Liver (tissue), 9 donors: Measurements from ENCODE around the gene MTM1. TPM values are rescaled to one million over a fixed set of nuclear protein-coding genes. Genes with fewer than 3 reads are reported as not detected.

Experiments
- DNase-seq: peaks from one replicate; pipeline ENCODE4 v3.0.0-alpha.2; 2017; ENCODE audit warnings: low spot score
- H3K27ac ChIP-seq, 2 donors: one replicate each; pipeline ENCODE4 v1.7.0; 2013; ENCODE audit warnings: inconsistent platforms in 2 of 2, low read length in 2 of 2, control low read depth in 1 of 2, low read depth in 1 of 2, mild to moderate bottlenecking in 1 of 2
- H3K27me3 ChIP-seq, 4 donors: one replicate each; pipeline versions ENCODE4 v1.6.1 to v1.7.0; 2013; ENCODE audit warnings: low read length in 3 of 4, inconsistent platforms in 1 of 4, mild to moderate bottlenecking in 1 of 4, moderate library complexity in 1 of 4; ENCODE audit not compliant: control insufficient read depth in 4 of 4, insufficient read depth in 4 of 4
- H3K36me3 ChIP-seq, 4 donors: one replicate each; pipeline versions ENCODE4 v1.6.1 to v1.7.0; 2013; ENCODE audit warnings: low read length in 3 of 4, mild to moderate bottlenecking in 3 of 4, low read depth in 1 of 4, moderate library complexity in 1 of 4; ENCODE audit not compliant: control insufficient read depth in 4 of 4, insufficient read depth in 3 of 4
- H3K4me1 ChIP-seq, 4 donors: one replicate each; pipeline versions ENCODE4 v1.6.1 to v1.7.0; 2013; ENCODE audit warnings: low read length in 3 of 4, mild to moderate bottlenecking in 3 of 4, moderate library complexity in 1 of 4; ENCODE audit not compliant: control insufficient read depth in 4 of 4, insufficient read depth in 4 of 4
- H3K4me3 ChIP-seq, 3 donors: one replicate each; pipeline versions ENCODE4 v1.6.1 to v1.7.0; 2013; ENCODE audit warnings: low read length in 3 of 3, control low read depth in 1 of 3, low read depth in 1 of 3, mild to moderate bottlenecking in 1 of 3
- H3K9ac ChIP-seq, 2 donors: one replicate each; pipeline ENCODE4 v1.7.0; 2013; ENCODE audit warnings: low read length in 2 of 2, mild to moderate bottlenecking in 2 of 2, moderate library complexity in 2 of 2, control low read depth in 1 of 2, low read depth in 1 of 2
- H3K9me3 ChIP-seq, 4 donors: one replicate each; pipeline versions ENCODE4 v1.6.1 to v1.7.0; 2013; ENCODE audit warnings: low read length in 3 of 4; ENCODE audit not compliant: control insufficient read depth in 4 of 4
- ATF3 ChIP-seq: IDR thresholded peaks from 2 replicates; pipeline ENCODE4 v1.6.1; 2016; ENCODE audit warnings: antibody characterized with exemption
- EGR1 ChIP-seq, 2 donors: IDR thresholded peaks; 2 replicates each; pipeline ENCODE4 v1.6.1; 2016 to 2018; ENCODE audit warnings: antibody characterized with exemption in 2 of 2, low read depth in 2 of 2
- FOXA1 ChIP-seq: IDR thresholded peaks from 2 replicates; pipeline ENCODE4 v1.6.1; 2016; ENCODE audit warnings: antibody characterized with exemption
- FOXA2 ChIP-seq: IDR thresholded peaks from 2 replicates; pipeline ENCODE4 v1.6.1; 2016; ENCODE audit warnings: antibody characterized with exemption
- GABPA ChIP-seq, 2 donors: IDR thresholded peaks in 1 of 2; conservative IDR thresholded peaks in 1 of 2; 2 replicates each; pipeline ENCODE4 v1.6.1; 2016; ENCODE audit warnings: antibody characterized with exemption in 2 of 2, mild to moderate bottlenecking in 1 of 2, moderate library complexity in 1 of 2
- HNF4A ChIP-seq, 2 donors: conservative IDR thresholded peaks; 2 replicates each; pipeline ENCODE4 v1.6.1; 2016; ENCODE audit warnings: antibody characterized with exemption in 2 of 2, mild to moderate bottlenecking in 2 of 2
- HNF4G ChIP-seq: IDR thresholded peaks from 2 replicates; pipeline ENCODE4 v1.6.1; 2016; ENCODE audit warnings: antibody characterized with exemption
- JUND ChIP-seq, 2 donors: IDR thresholded peaks; 2 replicates each; pipeline ENCODE4 v1.6.1; 2016; ENCODE audit warnings: antibody characterized with exemption in 2 of 2
- MAX ChIP-seq: IDR thresholded peaks from 2 replicates; pipeline ENCODE4 v1.6.1; 2016; ENCODE audit warnings: antibody characterized with exemption
- RAD21 ChIP-seq, 2 donors: IDR thresholded peaks; 2 replicates each; pipeline ENCODE4 v1.6.1; 2016; ENCODE audit warnings: antibody characterized with exemption in 2 of 2, mild to moderate bottlenecking in 2 of 2
- RXRA ChIP-seq, 2 donors: IDR thresholded peaks; 2 replicates each; pipeline ENCODE4 v1.6.1; 2017 to 2018; ENCODE audit warnings: antibody characterized with exemption in 2 of 2, mild to moderate bottlenecking in 1 of 2
- SP1 ChIP-seq: IDR thresholded peaks from 2 replicates; pipeline ENCODE4 v1.6.1; 2018; ENCODE audit warnings: antibody characterized with exemption, mild to moderate bottlenecking
- TAF1 ChIP-seq: conservative IDR thresholded peaks from 2 replicates; pipeline ENCODE4 v1.6.1; 2016; ENCODE audit warnings: antibody characterized with exemption, mild to moderate bottlenecking
- YY1 ChIP-seq: IDR thresholded peaks from 2 replicates; pipeline ENCODE4 v1.6.1; 2016; ENCODE audit warnings: antibody characterized with exemption, mild to moderate bottlenecking
- ZBTB33 ChIP-seq: IDR thresholded peaks from 2 replicates; pipeline ENCODE4 v1.6.1; 2016; ENCODE audit warnings: antibody characterized with exemption
- WGBS: extraction: QIAGEN DNeasy Blood & Tissue Kit; methylation state at CpG from one replicate; pipeline ENCODE4 v1.1.7; 2013; 5-methylcytosine and 5-hydroxymethylcytosine counted together
- polyA plus RNA-seq, 2 donors: library from polyadenylated mRNA; stranded (reverse) in 1 of 2; unstranded in 1 of 2; fragments of 200-250 nt in 1 of 2; fragments of >200 nt in 1 of 2; fragmentation: Nextera tagmentation in 1 of 2; extraction: Ambion mirVana in 1 of 2; gene quantifications; one replicate each; pipeline versions ENCODE4 v1.2.1 to v1.2.3, GENCODE V29; 2013 to 2015
- total RNA-seq, 2 donors: library from RNA; depleted of rRNA; stranded (reverse); fragments of >200 nt; gene quantifications; one replicate each; pipeline ENCODE4 v1.2.3, GENCODE V29; 2014
- TF ChIP-seq, protein P1 (sequence below): fragments of 150-350 bp; IDR thresholded peaks from 2 replicates; pipeline ENCODE4 v1.5.1; 2017; ENCODE audit warnings: improper control_type of control experiment, low read depth, low read length; ENCODE audit not compliant: missing input control
- donor health status: healthy.
- donor health status: healthy.
- donor health status: healthy.
- donor health status: healthy.
- donor health status: healthy.

Gene MTM1
- total and polyA plus RNA-seq, 4 donors = 5.9 to 21.2 (median 11.4) TPM

DNA sequence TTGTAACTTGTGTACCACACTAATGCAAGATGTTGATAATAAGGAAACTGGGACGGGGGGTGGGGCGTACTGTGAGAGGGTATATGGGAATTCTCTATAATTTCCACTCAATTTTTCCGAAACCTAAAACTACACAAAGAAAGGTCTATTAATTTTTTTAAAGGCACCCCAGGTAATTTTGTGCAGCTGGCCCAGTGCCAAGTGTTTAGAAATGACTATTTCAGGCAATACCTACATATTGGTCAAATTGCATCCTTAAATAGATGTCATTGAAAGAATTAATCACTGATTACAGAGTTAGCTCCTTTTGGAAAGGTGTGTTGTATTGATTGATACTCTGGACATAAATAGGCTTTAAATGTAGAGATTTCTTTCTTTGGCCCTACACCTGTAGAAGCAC, 114.7 kb downstream of the MTM1 start (continued):
- TF ChIP-seq, protein P1, sequence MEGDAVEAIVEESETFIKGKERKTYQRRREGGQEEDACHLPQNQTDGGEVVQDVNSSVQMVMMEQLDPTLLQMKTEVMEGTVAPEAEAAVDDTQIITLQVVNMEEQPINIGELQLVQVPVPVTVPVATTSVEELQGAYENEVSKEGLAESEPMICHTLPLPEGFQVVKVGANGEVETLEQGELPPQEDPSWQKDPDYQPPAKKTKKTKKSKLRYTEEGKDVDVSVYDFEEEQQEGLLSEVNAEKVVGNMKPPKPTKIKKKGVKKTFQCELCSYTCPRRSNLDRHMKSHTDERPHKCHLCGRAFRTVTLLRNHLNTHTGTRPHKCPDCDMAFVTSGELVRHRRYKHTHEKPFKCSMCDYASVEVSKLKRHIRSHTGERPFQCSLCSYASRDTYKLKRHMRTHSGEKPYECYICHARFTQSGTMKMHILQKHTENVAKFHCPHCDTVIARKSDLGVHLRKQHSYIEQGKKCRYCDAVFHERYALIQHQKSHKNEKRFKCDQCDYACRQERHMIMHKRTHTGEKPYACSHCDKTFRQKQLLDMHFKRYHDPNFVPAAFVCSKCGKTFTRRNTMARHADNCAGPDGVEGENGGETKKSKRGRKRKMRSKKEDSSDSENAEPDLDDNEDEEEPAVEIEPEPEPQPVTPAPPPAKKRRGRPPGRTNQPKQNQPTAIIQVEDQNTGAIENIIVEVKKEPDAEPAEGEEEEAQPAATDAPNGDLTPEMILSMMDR = no peak
- TF ChIP-seq RAD21 (IDR thresholded peaks at IDR 0.05) = no peak
- TF ChIP-seq FOXA2 = no peak
- TF ChIP-seq FOXA1 = no peak
- no peak for TF ChIP-seq SP1
- no peak for TF ChIP-seq RXRA (IDR thresholded peaks at IDR 0.05)
- TF ChIP-seq EGR1 (IDR thresholded peaks at IDR 0.05; ENCODE audit: low read depth in 2 of 2) = no peak
- no peak for TF ChIP-seq MAX

DNA sequence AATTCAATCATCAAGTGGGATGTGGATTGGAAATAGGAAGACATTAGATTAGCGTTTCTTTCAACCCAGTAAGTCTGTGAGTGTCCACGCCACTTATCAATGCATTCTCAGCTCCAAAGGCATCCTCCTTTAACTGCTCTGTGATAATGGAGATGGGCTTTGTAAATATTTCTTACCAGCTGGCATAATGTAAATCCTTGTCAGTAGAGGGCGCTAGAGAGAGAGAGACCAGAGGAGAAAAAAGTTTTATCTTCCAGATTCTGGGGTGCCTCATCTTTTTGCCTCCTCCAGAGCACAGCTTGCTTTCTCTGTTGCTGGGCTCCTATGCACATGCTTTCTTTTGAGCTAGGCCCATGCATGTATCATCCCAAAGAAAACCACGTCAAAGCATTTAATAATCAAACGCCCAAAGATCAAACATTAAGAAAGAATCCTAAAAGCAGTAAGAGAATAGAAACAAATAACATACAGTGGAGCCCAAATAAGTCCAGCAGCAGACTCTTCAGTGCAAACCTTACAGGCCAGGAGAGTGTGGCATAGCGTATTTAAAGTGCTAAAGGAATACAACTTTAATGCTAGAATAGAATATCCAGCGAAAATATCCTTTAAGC, 115.2 kb downstream of the MTM1 start:
- Histone ChIP-seq H3K9me3 (no peaks in the 10 kb centered on the region), H3K4me1 (no peaks in the 10 kb centered on the region), H3K27ac (no peak overlapping the region), H3K4me3 (no peak overlapping the region), H3K9ac (no peak overlapping the region), H3K36me3 (no peaks in the 10 kb centered on the region), H3K27me3 (no peaks in the 10 kb centered on the region)
- TF ChIP-seq HNF4A (conservative IDR thresholded peaks at IDR 0.05) (no peak), JUND (IDR thresholded peaks at IDR 0.05) (no peak), MAX (no peak), ZBTB33 (no peak), RXRA (IDR thresholded peaks at IDR 0.05) (no peak), ATF3 (no peak), GABPA (IDR thresholded peaks at IDR 0.05 in 1 of 2, conservative IDR thresholded peaks at IDR 0.05 in 1 of 2) (no peak), TAF1 (no peak), RAD21 (IDR thresholded peaks at IDR 0.05) (peak; percentile 50 to 69), FOXA2 (no peak), HNF4G (no peak), EGR1 (IDR thresholded peaks at IDR 0.05; ENCODE audit: low read depth in 2 of 2) (no peak), YY1 (no peak), FOXA1 (no peak)
- TF ChIP-seq, protein P1 = peak; percentile 31
- 54% methylated on average over 7 of the region's 7 CpGs for WGBS
- no peak for DNase-seq
